ENCODE measurements around the gene PCSK7.
A peak's percentile ranks its signal among the peaks of the same experiment; 100 is the strongest.

The PCSK7 gene

GRCh38 chr11:117230286-117230961, 1.4 kb downstream of the PCSK7 start:
- peak; percentile 73 for DNase-seq

- DNase-seq = no peak
These were observed 2.0 kb downstream of the PCSK7 start for GRCh38 chr11:117229931-117230285.

- no peak for DNase-seq
These were observed 2.5 kb downstream of the PCSK7 start for GRCh38 chr11:117229411-117229810.

DNA sequence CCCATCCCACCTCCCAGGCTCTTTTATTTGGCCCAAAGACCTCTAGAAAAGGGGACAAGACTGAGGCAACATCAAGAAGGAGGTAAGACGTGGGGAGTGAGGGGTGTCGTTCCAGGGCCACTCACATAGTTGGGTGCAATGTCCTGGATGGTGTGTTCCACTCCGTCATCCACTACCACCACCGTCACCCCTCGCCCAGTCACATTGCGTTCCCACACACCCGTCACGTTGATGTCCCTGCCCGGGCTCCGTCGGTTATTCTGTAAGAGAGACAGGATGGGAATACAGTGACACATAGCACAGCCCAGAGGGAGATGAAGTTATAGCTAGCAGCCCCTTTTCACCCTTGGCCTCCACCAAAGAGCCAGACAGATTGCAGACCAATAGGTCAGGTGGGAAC, 3.8 kb downstream of the PCSK7 start:
- DNase-seq = no peak

GRCh38 chr11:117226388-117227385, 5.2 kb downstream of the PCSK7 start:
- DNase-seq = peak; percentile 50

DNA sequence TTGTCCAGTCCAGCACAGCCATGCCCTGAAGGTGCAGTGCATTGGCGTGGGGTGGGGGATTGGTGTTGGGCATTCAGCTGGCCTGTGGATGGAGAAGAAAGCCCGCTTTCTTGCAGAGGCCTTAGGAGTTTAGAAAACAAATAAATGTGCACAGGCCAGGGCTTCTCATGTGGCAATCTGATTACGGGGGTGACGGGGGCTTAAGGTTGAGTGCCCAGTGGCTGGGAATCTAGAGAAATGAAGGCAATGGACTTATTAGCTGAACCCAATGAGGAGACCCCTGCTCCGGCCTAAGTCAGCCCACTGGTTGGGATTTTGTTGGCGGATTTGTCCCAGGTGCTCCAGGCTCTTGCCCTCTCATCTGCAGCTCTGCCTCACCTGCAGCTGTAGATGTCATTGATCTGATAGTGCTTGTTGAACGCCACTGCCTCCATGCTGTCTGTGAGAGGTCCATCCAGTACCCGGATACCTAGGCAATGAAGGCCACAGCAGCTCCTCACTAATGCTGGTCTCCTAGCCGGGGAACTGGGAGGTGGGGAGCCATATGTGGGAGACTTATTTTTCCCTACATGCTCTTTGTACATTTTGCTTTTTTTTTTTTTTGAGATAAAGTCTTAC, 6.2 kb downstream of the PCSK7 start:
- no peak for DNase-seq

- DNase-seq = no peak
These were observed 7.9 kb downstream of the PCSK7 start for GRCh38 chr11:117223741-117224689.

GRCh38 chr11:117222991-117223740, 8.7 kb downstream of the PCSK7 start:
- DNase-seq = no peak

- DNase-seq = no peak
These were observed 9.9 kb downstream of the PCSK7 start for GRCh38 chr11:117221775-117222517.

DNA sequence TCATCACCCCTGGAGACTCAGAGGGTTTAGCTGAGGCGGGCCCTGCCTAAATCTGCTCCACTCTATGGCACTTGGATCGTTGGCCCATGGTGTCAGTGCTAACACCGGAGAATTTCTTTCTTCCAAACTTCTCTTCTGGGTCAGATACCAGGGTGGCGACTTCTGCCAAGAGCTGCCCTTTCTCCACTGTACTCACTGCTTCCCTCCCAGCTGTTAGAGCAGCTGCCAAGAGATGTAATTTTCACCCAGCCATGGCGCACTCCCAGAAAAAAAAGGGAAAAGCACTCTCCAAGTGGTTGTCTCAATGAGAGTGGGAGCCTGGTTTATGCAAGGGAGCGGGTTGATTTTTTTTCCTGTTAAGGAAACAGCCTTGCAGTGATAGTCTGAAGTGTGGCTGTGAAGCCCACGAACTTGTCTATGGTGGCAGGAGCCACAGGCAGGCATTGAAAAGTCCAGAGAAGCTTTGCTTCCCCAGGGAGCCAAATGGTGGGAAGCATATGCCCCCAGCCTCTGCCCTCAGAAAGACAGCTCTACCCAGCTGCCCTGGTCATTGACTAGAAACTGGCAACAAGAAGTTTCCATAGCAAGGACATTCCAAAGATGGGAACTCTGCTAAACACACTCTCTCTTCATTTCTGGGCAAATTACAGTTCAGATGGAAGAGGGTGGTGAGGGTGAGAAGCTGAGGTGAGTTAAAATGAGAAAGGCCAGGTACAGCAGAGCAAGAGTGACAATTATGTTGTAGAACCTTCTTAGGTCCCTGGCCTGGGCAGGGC, 10.7 kb downstream of the PCSK7 start:
- DNase-seq = no peak

DNA sequence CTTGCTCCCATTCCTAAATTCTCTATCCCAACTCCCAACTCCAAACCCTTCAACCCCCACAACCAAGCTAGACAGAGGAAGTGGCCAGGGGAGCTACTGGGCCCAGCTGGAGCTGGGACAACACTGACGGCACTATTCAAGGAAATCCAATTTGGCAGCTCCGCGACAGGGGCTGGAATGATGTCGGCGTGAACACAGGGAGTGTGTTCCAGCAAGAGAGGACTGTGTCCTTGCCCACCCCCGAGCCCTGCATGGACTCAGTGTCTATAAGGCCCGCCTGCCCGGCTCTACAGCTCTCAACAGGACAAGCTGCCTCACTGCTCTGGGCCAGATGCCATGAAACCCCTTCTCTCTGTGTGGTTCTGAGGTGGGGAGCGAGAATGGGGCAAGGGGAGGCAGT, 11.3 kb downstream of the PCSK7 start:
- no peak for DNase-seq

GRCh38 chr11:117219995-117220394, 11.9 kb downstream of the PCSK7 start:
- DNase-seq = no peak

- no peak for DNase-seq
These were observed 12.4 kb downstream of the PCSK7 start for GRCh38 chr11:117219455-117219854.

DNA sequence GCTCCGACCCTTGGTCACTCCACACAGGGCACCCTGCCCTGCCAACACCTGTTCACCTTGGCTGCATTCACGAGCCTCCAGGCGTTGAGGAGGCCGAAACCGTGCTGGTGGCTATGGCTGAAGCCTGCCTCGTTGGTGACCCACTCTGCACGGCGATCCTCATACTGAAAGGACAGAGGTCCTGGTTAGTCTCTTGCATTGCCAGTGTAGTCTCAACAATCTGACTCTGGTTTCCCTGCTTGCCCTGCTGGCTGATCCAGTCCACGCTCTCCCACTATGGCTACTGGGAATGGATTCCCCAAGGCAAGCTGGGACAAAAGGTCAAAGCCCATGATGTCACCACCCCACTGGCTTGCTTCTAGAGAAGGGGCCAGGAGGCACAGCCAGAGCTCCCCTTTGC, 12.9 kb downstream of the PCSK7 start:
- DNase-seq = no peak

DNA sequence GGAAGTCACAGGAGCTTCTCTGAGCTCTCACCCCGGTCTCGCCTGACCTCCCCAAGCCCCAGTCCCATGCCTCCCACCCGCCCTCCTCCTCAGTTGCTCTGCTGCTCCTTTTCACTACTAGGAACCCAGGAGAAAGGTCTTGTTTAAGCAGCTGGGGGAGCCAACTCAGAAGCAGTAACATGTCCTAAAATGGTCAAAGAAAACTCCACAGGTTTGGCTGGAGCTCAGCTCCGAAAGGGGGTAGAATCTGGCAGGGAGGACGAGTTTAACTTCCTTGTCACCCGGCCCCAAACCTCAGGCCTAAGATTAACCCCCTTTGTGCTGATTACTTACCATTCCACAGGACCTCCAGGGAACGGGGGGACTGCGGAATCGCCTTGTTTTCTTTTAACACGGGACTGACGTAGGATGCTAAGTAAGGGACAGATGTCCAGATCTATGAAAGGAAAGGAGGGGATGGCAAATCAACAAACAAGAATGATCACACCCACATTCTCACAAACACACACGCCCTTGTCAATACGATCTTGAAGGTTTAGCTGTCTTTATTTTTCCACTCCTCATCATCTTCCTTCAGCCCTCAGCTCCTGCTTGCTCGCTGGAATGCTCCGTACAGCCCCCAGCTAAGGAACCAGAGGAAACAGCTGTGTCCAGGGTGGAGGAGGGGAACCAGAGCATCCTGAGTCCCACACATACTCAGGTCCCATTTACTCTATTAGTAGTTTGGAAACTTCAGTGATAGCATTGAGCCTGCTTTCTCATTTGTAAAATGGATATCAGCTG, 13.5 kb downstream of the PCSK7 start:
- no peak for DNase-seq

- no peak for DNase-seq
These were observed 14.5 kb downstream of the PCSK7 start for GRCh38 chr11:117217141-117218084.

DNA sequence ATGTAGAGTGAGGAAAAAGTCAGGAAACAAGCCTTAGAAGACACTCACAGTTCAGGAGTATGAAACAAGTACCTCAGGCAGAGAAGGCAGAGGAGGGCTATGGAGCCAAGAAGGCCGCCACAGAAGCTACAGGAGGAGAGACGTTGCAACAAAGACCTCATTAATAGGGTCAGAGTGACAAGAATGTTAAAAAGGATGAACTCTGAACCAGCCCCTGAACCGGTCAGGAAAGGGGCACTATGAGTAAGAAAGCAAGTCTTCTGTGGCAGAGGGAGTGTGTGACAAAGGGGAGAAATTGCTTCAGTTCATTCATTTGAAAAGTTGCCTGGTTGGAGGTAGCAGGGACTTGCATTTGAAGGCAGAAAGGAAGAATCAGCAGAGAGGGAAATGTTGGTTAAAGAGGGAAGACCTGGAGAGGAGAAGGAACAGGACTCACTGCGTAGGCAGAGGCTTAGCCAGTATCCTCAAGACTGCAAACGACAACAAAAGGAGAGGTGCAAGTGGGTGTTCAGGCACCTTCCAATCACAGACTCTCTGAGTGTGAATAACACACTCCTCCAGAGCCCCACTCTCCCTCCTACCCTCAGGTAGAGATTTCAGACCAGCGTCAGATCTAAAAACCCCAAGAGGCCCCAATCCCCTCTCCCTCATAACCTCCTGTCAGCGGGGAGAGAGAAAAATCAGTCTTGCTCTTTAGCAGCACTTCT, 17.3 kb downstream of the PCSK7 start:
- DNase-seq = no peak

Measured in stimulated activated CD8-positive, alpha-beta memory T cell treated with anti-CD3 and anti-CD28 coated beads, Interleukin-4, amount 100 ng/mL, for 48 hours (primary cell).